DOHH2 (cell line): ENCODE results near the gene NRXN3.

ENCODE experiments used
- CTCF ChIP-seq: fragments of 200-600 bp; sonication (generic); IDR thresholded peaks from one replicate; pipeline ENCODE4 v1.5.1; 2014; ENCODE audit warnings: antibody characterized with exemption, mild to moderate bottlenecking, low read depth, low read length; ENCODE audit not compliant: poor library complexity, severe bottlenecking
- EZH2phosphoT487 ChIP-seq: fragments of 200-600 bp; sonication (generic); IDR thresholded peaks from 2 replicates; pipeline ENCODE4 v1.6.1; 2017; ENCODE audit warnings: borderline replicate concordance, mild to moderate bottlenecking, antibody characterized with exemption, low read length, moderate library complexity, mixed read lengths

GRCh38 chr14:79712302-79712950 is 1542.3 kb downstream of the NRXN3 start:
- TF ChIP-seq CTCF (no peak), EZH2phosphoT487 (no peak)
